SK-N-SH treated with all-trans-retinoic acid at 6 μM for 48 hours (cell line): ENCODE data around the gene DENR.

Experiments used
- ARNTL ChIP-seq: fragments of 450-650 bp; formaldehyde crosslinking; IDR thresholded peaks from 2 replicates; pipeline ENCODE4 v1.5.0; 2020; ENCODE audit warnings: low read depth, mild to moderate bottlenecking, moderate library complexity, borderline replicate concordance
- PPARA ChIP-seq: fragments of 250-450 bp; sonication (Bioruptor Pico); IDR thresholded peaks from 2 replicates; pipeline ENCODE4 v1.5.0; 2020; ENCODE audit warnings: mild to moderate bottlenecking, borderline replicate concordance
- TCF4 ChIP-seq: fragments of 250-450 bp; sonication (Bioruptor Pico); IDR thresholded peaks from 2 replicates; pipeline ENCODE4 v1.8.0; 2021; ENCODE audit warnings: mild to moderate bottlenecking, moderate library complexity, borderline replicate concordance
- ZNF565 ChIP-seq: fragments of 450-650 bp; formaldehyde crosslinking; conservative IDR thresholded peaks from 2 replicates; pipeline ENCODE4 v1.5.0; 2020; ENCODE audit warnings: low read depth, mild to moderate bottlenecking, moderate library complexity

GRCh38 chr12:122819209-122819785 lies 66.7 kb downstream of the DENR start:
- TF ChIP-seq ARNTL (CRISPR knock-in tag) (no peak), TCF4 (CRISPR knock-in tag) (no peak), PPARA (CRISPR knock-in tag) (no peak), ZNF565 (CRISPR knock-in tag) (no peak)
